HG03108 (cell line): ENCODE results near the gene SESTD1.
A peak's percentile ranks its signal among the peaks of the same experiment; 100 is the strongest.
"Not testable (repeated sequence)": the region's sequence is repeated elsewhere in the genome, so short reads cannot be mapped to it uniquely, and the experiment has no call there.

Experiments used
- ATAC-seq: cut with Tn5 transposase; IDR thresholded peaks from one replicate; pipeline ENCODE4 v1.9.1; 2021; ENCODE audit warnings: moderate library complexity; ENCODE audit not compliant: unreplicated experiment

SESTD1 gene

DNA sequence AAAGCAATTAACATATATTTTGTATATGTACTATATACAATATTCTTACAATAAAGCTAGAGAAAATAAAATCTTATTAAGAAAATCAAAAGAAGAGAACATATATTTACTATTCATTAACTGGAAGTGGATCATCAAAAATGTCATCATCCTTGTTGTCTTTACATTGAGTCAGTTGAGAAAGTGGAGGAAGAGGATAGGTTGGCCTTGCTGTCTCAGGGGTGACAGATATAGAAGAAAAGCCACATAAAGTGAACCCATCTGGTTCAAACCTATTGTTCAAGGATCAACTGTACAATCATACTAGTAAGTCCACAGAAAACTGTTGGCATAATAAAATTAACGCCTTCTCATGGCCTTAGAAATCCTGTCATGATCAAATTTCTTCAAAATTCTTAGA, 26.6 kb downstream of the SESTD1 start:
- ATAC-seq, result no peak

DNA sequence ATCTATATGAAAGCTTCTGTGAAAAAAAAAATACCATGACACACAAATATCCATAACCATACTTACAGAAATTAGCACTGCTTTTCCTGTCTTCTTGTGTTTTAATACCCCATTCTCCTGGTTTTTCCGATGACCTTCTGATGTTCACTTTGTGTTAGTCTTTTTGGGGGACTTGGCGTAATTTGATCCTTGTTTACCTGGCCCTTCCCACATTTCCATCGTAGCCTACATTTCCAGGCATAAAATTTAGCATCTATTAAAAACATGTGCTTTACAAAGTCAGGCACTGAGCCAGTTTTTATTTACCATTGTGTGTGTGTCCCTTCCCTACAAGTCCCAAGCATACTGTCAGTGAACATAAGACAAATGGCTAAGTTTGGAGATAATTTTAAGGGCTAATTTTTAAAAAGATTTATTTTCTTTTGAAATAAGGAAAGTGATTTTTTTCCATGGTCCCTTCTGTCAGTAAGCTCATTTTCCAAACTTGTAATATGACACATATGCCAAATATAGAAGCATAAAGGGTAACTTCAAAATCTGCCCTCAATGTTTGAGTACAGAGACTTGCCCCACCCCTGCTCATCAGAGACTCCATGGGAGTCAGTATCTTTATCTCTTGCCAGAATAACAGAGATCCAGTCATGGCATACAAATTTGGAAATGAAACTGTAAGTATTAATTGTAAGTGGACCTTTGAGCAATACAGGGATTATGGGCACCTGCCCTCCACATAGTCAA, 27.3 kb downstream of the SESTD1 start:
- no peak for ATAC-seq

DNA sequence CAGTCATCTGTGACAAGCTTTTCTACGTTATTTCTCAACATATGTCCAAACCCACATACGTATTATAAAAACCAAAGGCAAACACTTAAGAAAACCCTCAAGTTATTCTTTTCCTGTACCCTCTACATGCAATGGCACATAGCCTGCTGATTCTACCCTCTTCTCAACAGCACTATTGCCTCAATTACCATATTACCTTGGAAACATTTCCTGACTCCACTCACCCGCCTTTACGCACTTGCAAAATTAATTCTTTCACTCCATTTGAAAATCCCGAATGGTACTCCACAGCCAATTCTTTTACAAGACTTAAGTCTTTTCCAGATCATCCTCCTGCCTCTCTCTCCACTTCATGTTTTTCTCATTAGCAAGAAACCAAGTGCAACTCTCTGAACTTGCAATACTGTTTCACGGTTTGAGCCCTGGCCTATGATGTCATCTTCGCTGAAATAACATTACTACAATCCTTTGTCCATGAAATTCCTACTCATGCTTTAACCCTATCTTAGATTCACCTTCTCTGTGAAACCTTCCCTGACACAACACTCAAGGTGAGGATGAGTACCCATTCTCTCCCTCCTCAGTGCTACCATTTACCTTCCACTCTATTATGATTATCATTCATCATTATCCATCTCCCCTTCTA, 29.0 kb downstream of the SESTD1 start:
- ATAC-seq, result no peak

DNA sequence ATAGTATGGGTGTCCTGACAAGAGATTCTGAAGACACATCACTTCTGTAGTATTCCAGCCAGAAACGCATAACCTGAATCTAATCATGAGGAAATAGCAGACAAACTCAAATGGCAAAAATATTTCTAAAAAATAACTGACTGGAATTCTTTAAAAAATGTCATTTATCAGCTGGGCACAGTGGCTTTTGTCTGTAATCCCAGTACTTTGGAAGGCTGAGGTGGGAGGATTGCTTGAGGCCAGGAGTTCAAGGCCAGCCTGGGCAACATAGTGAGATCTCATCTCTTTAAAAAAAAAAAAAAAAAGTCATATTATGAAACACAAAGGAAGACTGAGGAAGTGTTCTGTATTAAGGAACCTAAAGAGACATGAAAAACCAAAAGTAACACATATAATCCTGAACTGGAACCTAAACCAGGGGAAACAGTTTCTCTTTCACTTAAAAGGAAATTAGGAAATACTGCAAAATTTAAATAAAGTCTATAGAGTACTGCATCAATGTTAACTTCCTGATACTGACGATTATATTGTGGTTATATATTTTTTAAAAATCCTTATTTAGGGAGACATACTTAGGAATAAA, 29.9 kb downstream of the SESTD1 start:
- ATAC-seq, result no peak

DNA sequence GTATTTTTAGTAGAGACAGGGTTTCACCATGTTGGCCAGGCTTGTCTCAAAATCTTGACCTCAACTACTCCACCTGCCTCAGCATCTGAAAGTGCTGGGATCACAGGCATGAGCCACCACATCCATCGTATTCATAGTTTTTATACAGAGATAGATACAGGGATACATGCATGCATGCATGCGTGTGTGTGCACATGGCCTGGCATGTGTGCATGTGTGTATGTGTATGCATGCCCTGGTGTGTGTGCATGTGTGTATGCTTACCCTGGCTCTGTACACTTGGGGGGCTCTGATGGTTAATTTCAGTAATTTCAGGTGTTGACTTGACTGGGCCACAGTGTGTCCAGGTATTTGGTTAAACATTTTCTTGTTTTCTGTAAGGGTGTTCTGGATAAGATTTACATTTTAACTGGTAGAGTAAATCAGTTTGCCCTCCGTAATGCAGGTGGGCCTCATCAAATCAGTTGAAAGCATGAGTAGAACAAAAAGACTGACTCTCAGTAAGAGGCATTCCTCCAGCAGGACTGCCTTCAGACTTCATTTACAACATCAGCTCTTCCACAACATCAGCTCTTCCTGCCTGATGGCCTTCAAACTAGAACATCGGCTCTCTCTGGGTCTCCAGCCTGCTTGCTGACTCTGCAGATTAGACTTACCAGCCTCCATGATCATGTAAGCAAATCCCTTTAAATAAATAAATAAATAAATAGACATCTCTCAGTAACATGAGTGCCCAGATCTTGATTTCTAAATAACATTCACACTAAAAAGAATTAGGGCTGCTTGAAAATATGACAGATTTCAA, 30.8 kb downstream of the SESTD1 start:
- no peak for ATAC-seq

DNA sequence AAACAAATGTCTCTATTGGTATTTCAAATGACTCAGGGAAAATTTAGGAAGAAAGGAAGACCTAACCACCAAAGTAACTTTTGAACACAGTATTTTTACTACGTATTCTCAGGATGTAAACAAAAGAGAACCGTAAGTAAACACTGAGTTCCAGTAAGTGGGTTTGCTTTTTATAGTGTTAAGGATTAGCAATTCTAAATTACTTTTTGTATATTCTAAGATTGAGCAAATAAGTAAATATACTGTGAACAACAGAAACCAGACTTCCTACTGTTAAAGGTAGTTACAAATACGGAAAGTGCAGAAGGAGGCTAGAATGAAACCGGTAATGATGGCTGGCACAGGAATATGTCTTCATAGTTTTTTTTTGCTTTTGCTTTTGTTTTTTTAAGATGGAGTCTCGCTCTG, 31.5 kb downstream of the SESTD1 start:
- no peak for ATAC-seq

DNA sequence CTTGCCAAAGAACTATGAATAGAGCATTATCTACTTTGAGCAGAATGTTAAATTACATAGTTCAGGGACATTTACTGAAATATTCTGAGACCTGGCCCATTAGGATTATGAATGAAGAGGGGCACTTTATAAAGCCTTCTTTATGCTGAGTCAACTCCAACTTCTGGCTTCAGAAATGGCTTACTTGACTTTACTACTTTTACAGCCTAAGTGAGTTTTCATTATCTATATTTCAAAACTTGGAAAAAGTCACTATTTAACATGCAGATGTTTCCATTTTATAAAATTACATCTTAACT, 37.7 kb downstream of the SESTD1 start:
- ATAC-seq, result no peak

DNA sequence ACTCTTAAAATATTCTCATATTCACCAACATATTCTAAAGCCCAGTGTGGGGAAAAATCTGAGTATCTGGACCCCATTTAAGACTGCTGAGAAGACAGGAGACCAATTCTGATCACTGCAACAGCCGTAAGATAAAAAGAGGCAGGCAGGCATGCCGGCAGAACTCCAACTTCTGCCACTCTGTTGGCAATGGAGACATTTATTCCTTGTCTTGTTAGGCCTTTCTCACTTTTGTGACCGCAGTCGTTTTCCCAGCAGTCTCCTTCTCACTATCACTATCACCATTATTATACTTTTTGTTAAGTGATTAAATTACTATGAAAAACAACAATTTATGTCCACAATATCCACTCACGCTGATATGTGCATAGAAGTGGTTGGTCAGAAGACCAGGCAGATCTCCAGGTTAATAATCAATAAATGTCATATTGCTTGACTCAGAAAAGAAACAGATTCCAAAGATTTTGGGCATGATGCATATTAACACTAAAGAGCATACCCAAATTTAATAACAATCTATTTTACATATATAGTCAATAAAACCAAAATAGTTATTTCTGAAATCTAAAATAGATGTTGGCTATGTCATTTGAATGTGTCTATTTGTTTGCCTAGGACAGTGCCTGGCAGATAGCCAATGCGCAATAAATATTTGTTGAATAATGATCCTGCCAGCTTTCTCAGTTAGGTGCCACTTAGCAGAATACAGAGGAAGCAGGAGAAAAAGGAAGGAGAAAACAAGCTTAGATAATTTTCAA, 38.2 kb downstream of the SESTD1 start:
- no peak for ATAC-seq

DNA sequence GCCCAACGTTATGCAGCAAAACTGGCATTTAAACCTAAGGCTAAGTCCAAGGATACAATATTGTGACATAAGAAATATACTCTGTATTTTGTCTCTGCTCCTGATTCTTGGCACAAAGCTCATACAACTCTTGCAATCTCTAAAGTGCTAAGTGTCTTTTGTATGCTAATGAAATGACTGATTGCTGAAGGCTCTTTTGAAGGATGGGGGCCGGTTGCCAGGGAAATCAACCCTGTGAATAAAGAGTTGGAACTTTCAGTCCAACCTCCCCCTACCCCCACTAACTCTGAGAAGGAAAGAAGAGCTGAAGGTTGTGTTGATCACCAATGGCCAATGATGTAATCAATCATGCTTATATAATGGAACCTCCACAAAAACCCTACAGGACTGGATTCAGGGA, 40.3 kb downstream of the SESTD1 start:
- no peak for ATAC-seq

DNA sequence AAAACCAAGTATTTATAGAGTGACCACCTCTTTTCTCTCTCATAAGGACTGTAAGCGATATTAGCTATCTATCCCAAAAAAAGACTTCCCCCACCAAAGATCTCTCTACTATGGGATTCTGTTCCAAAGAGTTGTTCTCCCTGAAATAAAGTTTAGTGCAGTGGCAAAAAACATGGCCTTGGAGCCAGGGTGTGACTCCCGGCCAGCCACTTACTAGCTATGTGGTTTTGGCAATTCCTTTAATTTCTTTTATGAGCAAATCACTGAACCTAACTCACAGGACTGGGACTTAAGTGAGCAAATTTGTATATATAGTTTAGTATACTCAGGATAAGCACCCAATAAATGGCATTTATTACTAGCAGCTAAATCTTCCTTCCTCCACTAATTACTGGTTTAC, 42.6 kb downstream of the SESTD1 start:
- no peak for ATAC-seq

DNA sequence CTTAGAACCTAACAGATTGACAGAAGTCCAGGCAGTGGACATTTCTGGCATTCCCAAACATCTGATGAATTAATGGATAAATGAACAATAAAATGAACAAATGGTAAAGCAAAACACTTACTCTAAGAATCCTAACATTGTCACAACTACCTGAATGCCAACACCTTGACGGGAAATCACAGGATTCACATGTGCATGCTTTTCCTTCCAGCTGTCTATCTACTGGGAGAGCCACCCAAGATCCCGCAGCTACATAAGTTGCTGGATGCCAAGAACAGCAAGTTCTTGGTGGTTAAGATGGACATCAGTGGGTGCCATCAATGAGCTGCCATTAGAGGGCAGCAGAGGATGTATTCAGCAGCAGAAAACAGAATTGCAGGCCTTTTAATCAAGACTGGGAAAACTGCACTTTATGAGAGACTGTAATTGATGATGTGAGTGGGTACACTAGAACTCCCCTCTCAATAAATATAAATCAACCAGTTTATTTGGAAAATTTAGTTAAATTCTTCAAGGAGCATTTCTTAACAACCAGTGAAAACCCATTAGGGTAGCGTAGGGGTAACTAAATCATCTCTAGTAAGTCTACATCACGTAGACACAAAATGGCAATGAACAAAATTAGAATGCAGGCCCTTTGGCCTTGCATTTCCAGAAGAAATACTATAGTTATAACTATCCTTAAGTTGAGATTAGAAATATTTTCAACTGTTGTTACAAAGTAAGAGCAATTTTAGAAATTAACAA, 45.6 kb downstream of the SESTD1 start:
- peak; percentile 69 for ATAC-seq

DNA sequence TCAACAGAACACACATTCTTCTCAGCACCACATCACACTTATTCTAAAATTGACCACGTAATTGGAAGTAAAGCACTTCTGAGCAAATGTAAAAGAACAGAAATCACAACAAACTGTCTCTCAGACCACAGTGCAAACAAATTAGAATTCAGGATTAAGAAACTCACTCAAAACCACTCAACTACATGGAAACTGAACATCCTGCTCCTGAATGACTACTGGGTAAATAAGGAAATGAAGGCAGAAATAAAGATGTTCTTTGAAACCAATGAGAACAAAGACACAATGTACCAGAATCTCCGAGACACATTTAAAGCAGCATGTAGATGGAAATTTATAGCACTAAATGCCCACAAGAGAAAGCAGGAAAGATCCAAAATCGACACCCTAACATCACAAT, 50.0 kb downstream of the SESTD1 start:
- not testable (repeated sequence) for ATAC-seq

DNA sequence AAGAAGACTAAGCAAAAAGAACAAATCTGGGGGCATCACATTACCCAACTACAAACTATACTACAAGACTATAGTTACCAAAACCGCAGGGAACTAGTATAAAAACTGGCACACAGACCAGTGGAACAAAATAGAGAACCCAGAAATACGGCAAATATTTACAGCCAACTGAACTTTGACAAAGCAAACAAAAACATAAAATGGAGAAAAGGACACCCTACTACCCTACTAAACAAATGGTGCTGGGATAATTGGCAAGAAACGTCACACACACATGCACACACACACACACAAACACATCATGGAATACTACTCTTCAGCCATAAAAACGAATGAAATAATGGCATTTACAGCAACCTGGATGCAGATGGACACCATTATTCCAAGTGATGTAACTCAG, 53.3 kb downstream of the SESTD1 start:
- ATAC-seq, result no peak

DNA sequence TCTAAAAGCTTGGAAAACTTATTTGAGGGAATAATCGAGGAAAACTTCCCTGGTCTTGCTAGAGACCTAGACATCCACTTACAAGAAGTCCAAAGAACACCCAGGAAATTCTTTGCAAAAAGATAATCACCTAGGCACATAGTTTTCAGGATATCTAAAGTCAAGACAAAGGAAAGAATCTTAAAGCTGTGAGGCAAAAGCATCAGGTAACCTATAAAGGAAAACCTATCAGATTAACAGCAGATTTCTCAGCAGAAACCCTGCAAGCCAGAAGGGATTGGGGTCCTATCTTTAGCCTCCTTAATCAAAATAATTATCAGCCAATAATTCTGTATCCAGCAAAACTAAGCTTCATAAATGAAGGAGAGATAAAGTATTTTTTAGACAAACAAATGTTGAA, 56.4 kb downstream of the SESTD1 start:
- not testable (repeated sequence) for ATAC-seq

DNA sequence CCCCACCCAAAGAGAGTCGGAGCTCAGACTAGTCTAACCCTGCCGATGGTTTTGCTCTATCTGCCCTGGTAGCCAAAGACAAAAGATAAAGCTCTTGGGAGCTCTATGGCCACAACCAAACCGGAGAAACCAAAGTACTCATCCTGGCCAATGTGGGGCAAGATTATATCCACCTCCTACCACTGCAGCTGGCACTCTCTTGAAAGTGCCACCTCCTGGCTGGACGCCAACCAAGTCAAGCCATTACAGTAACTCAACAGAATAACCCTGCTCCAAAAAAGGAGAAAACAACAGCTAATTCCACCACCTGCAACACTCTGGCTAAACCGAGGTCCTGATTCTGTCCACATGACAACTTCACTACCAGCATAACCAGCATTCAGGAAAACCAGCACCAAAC, 57.6 kb downstream of the SESTD1 start:
- ATAC-seq, result no peak

DNA sequence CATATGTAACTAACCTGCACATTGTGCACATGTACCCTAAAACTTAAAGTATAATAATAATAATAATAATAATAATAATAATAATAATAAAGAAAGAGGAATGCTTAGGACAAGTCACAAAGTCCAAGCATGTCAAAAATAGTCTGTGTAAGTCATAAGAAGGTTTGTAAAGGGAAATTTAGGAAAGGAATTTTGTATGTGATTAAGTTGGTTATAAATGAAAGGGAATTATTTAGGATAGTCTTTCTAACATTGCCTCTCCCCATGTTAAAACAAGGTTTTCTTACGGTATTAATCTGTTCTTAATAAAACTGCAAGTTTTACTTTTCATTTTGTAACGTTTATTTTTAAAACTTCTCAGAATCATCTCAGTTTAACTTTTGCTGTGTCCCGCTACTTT, 62.8 kb downstream of the SESTD1 start:
- no peak for ATAC-seq

DNA sequence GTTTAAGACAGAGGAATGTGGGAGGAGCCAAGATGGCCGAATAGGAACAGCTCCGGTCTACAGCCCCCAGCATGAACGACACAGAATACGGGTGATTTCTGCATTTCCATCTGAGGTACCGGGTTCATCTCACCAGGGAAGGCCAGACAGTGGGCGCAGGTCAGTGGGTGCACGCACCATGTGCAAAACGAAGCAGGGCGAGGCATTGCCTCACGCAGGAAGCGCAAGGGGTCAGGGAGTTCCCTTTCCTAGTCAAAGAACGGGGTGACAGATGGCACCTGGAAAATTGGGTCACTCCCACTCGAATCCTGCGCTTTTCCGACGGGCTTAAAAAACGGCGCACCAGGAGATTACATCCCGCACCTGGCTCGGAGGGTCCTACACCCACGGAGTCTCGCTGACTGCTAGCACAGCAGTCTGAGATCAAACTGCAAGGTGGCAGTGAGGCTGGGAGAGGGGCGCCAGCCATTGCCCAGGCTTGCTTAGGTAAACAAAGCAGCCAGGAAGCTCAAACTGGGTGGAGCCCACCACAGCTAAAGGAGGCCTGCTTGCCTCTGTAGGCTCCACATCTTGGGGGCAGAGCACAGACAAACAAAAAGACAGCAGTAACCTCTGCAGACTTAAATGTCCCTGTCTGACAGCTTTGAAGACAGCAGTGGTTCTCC, 68.6 kb downstream of the SESTD1 start:
- ATAC-seq, result not testable (repeated sequence)

DNA sequence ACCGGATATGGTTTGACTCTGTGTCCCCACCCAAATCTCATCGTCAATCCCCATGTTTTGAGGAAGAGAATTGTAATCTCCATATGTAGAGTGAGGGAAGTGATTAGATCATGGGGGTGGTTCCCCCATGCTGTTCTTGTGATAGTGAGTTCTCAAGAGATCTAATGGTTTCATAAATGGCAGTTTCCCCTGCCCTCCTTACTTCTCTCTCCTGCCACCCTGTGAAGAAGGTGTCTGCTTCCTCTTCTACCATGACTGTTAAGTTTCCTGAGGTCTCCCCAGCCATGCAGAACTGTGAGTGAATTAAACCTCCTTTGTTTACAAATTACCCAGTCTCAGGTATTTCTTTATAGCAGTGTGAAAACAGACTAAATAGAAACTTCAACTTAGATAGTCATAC, 69.5 kb downstream of the SESTD1 start:
- no peak for ATAC-seq

DNA sequence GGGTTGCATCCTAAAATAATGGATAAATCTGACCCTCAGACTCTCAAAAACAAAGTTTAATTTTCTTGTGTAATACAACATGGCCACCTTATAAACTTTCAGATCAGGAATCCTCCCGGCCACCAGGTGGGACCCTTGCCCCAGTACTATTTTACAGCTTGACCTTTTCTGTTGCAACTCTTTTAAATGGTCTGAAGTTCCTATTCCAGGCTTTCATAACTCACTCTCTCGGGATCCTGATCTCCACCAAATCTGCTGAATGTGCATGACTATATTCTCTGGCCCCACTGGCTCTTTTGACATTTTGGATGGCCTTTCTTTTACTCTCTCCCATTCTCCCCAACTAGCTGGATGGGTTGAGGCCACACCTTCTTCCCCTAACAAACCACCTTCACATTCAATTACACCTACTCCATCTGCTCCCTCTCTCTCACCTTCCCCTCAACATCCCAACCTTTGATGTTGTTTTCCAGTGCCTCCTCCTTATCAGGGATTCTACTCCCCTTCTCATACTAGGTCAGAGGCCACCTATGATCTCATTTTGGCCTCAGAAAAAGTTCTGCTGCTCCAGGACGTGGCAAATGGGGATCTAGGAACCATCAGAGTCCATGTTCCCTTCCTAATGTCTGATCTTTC, 70.8 kb downstream of the SESTD1 start:
- ATAC-seq, result no peak
